OCI-LY7 (cell line): ENCODE data around the gene RSPH1.

Experiments used
- CTCF ChIP-seq: fragments of 200-600 bp; sonication (generic); conservative IDR thresholded peaks from 2 replicates; pipeline ENCODE4 v1.5.1; 2014; ENCODE audit warnings: mild to moderate bottlenecking, antibody characterized with exemption, low read length, moderate library complexity, mixed read lengths
- EZH2phosphoT487 ChIP-seq: fragments of 200-600 bp; sonication (generic); IDR thresholded peaks from 2 replicates; pipeline ENCODE4 v1.6.1; 2018; ENCODE audit warnings: low read depth, borderline replicate concordance, mild to moderate bottlenecking, mixed run types, antibody characterized with exemption, low read length, moderate library complexity, mixed read lengths

- TF ChIP-seq CTCF, result no peak
- TF ChIP-seq EZH2phosphoT487, result no peak
Measured at GRCh38 chr21:42491328-42491727, 4.7 kb downstream of the RSPH1 start.
